C4-2B (cell line): ENCODE results near the gene TPRG1L.

Source experiments
- CTCF ChIP-seq: fragments of 450-650 bp; conservative IDR thresholded peaks from 2 replicates; pipeline ENCODE4 v1.5.1; 2017; ENCODE audit warnings: mild to moderate bottlenecking
- ZFX ChIP-seq: fragments of 450-650 bp; IDR thresholded peaks from 2 replicates; pipeline ENCODE4 v1.6.1; 2017

- TF ChIP-seq CTCF (no peak), ZFX (no peak)
Measured at GRCh38 chr1:3616861-3617260, 8.0 kb upstream of the TPRG1L start.
